HL-60 (cell line): ENCODE data around the gene NME7.
"Not testable (repeated sequence)": the region's sequence is repeated elsewhere in the genome, so short reads cannot be mapped to it uniquely, and the experiment has no call there.

Source experiments
- DNase-seq, 2 experiments: peaks; one replicate each; pipeline ENCODE4 v3.0.0-alpha.2; 2010 to 2020; ENCODE audit warnings: low read depth in 1 of 2, low spot score in 1 of 2
- H3K27ac ChIP-seq: fragments of 250-450 bp; sonication (Bioruptor Pico); replicated peaks from 2 replicates; pipeline ENCODE4 v1.5.1; 2020; ENCODE audit warnings: mild to moderate bottlenecking, moderate library complexity
- H3K27me3 ChIP-seq: fragments of 250-450 bp; sonication (Bioruptor Pico); 2 replicates; pipeline ENCODE4 v1.5.1; 2021; ENCODE audit warnings: mild to moderate bottlenecking, moderate library complexity; ENCODE audit not compliant: insufficient read depth, poor library complexity, severe bottlenecking
- H3K4me3 ChIP-seq: replicated peaks from 2 replicates; pipeline ENCODE4 v1.5.1; 2011; ENCODE audit warnings: mild to moderate bottlenecking, control low read depth, low read length; ENCODE audit not compliant: insufficient read depth
- GABPA ChIP-seq: IDR thresholded peaks from 2 replicates; pipeline ENCODE4 v1.6.1; 2012; ENCODE audit warnings: low read depth
- POLR2AphosphoS5 ChIP-seq: IDR thresholded peaks from 2 replicates; pipeline ENCODE4 v1.6.1; 2012; ENCODE audit warnings: low read depth
- SPI1 ChIP-seq: IDR thresholded peaks from 2 replicates; pipeline ENCODE4 v1.6.1; 2012; ENCODE audit warnings: low read depth, mild to moderate bottlenecking, borderline replicate concordance
- long read RNA-seq: library from polyadenylated mRNA; unstranded; transcript quantifications from one replicate; pipeline ENCODE4 v2.0.0, GENCODE V29; 2020
- TF ChIP-seq, protein P1 (sequence below): IDR thresholded peaks from one replicate; pipeline ENCODE4 v1.5.1; 2011; ENCODE audit warnings: low read length, control low read depth, inconsistent platforms; ENCODE audit not compliant: insufficient read depth
- TF ChIP-seq, protein P2 (sequence below): IDR thresholded peaks from 2 replicates; pipeline ENCODE4 v1.6.1; 2012; ENCODE audit warnings: low read depth; ENCODE audit not compliant: insufficient replicate concordance

Gene NME7, protein sequence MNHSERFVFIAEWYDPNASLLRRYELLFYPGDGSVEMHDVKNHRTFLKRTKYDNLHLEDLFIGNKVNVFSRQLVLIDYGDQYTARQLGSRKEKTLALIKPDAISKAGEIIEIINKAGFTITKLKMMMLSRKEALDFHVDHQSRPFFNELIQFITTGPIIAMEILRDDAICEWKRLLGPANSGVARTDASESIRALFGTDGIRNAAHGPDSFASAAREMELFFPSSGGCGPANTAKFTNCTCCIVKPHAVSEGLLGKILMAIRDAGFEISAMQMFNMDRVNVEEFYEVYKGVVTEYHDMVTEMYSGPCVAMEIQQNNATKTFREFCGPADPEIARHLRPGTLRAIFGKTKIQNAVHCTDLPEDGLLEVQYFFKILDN
- long read RNA-seq, transcript NME7-203 (12 exons, 1,590 nt): minor isoform, 5 of 102 reads
- long read RNA-seq, transcript NME7-201 (12 exons, 1,642 nt): major isoform, 74 of 102 reads
- long read RNA-seq, partial matches to known transcripts: 2 of 102 reads
- long read RNA-seq, other reads (novel, unspliced or antisense): 21 of 102 reads

DNA sequence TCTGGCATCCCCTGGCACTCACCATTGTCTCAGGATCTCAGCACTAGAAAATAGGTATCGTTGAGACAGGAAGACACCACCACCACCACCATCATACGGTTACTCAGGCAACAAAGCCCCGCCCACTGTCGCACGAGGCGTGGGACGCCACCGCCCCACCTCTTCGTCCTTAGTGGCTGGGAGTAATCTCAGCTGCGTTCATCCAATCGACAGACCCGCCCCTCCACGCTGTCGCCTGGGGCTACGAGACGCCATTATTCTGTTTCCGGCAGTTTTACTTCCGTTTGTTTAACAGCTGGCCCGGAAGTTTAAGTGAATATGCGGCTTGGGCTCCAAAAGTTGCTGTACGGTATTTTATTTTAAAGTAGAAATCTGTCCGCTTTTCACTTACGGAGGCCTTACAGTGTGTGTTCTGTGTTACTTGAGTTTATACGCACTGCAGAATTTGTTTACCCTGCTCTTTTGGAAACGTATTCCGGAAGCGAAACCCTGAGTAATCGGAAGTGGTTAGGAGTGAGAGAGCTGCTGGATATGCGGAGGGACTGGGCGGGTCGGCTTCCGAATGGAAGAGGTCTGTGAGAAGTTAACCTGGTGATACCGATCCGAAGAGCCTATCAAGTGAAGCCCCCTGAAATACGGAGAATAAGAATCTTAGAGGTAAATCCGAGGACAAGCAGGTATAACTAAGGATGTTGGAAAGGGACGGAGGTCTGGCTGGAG lies at the start of gene NME7, which contains the start of gene BLZF1:
NME7 (minus strand) TSS at position 112 of the 720 bp plus-strand sequence; CDS start at position 25, 87 bp downstream.
BLZF1 (plus strand) TSS at position 510 of the 720 bp plus-strand sequence. CDS start 1,328 bp downstream, outside the sequence.
- H3K27me3 ChIP-seq: no peaks in the 10 kb centered on the region
- H3K4me3 ChIP-seq: peak within 1 kb of the TSS; percentile 88
- TF ChIP-seq SPI1 (peak; percentile 29; the same call in 1 of the 2 replicates), POLR2AphosphoS5 (peak; percentile 69), GABPA (peak; percentile 96)
- TF ChIP-seq, protein P1, sequence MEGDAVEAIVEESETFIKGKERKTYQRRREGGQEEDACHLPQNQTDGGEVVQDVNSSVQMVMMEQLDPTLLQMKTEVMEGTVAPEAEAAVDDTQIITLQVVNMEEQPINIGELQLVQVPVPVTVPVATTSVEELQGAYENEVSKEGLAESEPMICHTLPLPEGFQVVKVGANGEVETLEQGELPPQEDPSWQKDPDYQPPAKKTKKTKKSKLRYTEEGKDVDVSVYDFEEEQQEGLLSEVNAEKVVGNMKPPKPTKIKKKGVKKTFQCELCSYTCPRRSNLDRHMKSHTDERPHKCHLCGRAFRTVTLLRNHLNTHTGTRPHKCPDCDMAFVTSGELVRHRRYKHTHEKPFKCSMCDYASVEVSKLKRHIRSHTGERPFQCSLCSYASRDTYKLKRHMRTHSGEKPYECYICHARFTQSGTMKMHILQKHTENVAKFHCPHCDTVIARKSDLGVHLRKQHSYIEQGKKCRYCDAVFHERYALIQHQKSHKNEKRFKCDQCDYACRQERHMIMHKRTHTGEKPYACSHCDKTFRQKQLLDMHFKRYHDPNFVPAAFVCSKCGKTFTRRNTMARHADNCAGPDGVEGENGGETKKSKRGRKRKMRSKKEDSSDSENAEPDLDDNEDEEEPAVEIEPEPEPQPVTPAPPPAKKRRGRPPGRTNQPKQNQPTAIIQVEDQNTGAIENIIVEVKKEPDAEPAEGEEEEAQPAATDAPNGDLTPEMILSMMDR: no peak
- TF ChIP-seq, protein P2, sequence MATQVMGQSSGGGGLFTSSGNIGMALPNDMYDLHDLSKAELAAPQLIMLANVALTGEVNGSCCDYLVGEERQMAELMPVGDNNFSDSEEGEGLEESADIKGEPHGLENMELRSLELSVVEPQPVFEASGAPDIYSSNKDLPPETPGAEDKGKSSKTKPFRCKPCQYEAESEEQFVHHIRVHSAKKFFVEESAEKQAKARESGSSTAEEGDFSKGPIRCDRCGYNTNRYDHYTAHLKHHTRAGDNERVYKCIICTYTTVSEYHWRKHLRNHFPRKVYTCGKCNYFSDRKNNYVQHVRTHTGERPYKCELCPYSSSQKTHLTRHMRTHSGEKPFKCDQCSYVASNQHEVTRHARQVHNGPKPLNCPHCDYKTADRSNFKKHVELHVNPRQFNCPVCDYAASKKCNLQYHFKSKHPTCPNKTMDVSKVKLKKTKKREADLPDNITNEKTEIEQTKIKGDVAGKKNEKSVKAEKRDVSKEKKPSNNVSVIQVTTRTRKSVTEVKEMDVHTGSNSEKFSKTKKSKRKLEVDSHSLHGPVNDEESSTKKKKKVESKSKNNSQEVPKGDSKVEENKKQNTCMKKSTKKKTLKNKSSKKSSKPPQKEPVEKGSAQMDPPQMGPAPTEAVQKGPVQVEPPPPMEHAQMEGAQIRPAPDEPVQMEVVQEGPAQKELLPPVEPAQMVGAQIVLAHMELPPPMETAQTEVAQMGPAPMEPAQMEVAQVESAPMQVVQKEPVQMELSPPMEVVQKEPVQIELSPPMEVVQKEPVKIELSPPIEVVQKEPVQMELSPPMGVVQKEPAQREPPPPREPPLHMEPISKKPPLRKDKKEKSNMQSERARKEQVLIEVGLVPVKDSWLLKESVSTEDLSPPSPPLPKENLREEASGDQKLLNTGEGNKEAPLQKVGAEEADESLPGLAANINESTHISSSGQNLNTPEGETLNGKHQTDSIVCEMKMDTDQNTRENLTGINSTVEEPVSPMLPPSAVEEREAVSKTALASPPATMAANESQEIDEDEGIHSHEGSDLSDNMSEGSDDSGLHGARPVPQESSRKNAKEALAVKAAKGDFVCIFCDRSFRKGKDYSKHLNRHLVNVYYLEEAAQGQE: no peak
- DNase-seq: peak; percentile 93 to 98
- peak within 1 kb of the TSS; percentile 81 for H3K27ac ChIP-seq

DNA sequence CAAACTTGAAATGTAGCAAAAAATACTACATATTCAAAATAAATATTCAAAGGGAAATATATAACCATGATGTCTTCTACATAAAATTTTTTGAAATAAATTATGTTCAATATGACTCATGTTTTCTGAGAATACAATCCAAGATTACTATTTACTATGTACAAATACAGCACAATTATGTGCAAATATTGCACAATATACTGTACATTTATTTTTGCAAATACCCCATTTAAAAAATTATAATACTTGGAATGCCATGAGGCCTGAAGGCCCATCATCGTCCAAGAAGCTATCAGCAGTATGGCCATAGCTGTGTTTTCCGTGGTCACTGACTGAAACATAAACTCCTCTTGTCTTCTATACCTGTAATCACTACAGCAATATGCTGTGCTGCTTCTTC lies 47.4 kb upstream of the NME7 start:
- no peak for TF ChIP-seq GABPA
- no peak for TF ChIP-seq SPI1
- TF ChIP-seq, protein P2: no peak

DNA sequence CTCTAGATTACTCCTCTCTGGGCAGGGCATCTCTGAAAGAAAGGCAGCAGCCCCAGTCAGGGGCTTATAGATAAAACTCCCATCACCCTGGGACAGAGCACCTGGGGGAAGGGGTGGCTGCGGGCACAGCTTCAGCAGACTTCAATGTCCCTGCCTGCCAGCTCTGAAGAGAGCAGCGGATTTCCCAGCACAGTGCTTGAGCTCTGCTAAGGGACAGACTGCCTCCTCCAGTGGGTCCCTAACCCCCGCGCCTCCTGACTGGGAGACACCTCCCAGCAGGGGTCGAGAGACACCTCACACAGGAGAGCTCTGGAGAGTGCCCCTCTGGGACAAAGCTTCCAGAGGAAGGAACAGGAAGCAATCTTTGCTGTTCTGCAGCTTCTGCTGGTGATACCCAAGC lies 40.7 kb upstream of the NME7 start:
- not testable (repeated sequence) for DNase-seq, H3K27me3 ChIP-seq, H3K4me3 ChIP-seq, H3K27ac ChIP-seq

More for the DNA sequence above, 47.4 kb upstream of the NME7 start:
- H3K4me3 ChIP-seq: no peak overlapping the region
- H3K27ac ChIP-seq: no peak overlapping the region
- no peak for DNase-seq
- no peaks in the 10 kb centered on the region for H3K27me3 ChIP-seq

DNA sequence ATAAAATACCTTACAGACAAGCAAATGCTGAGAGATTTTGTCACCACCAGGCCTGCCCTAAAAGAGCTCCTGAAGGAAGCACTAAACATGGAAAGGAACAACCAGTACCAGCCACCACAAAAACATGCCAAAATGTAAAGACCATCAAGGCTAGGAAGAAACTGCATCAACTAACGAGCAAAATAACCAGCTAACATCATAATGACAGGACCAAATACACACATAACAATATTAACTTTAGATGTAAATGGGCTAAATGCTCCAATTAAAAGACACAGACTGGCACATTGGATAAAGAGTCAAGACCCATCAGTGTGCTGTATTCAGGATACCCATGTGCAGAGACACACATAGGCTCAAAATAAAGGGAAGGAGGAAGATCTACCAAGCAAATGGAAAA lies 35.0 kb upstream of the NME7 start:
- H3K27ac ChIP-seq, DNase-seq, H3K4me3 ChIP-seq, H3K27me3 ChIP-seq: not testable (repeated sequence)

DNA sequence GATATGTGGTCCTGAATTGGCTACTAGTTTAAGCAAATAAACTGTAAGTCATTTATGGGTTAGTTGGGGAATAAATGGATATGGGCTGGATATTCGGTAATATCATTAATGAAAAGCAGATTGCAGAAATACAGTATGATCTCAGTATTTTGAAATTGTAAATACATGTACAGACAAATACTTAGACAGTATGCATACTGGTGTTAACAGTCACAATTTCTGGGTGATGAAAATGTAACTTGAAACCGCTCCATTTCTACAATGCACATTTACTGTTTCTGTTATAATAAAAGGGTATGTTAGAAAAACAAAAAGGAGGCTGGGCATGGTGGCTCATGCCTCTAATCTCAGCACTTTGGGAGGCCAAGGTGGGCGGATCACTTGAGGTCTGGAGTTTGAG lies 28.4 kb upstream of the NME7 start:
- no peak for DNase-seq
- H3K4me3 ChIP-seq: no peak overlapping the region
- H3K27me3 ChIP-seq: no peaks in the 10 kb centered on the region
- TF ChIP-seq, protein P1: no peak
- TF ChIP-seq GABPA (no peak), POLR2AphosphoS5 (no peak), SPI1 (no peak)
- TF ChIP-seq, protein P2: no peak
- H3K27ac ChIP-seq: no peak overlapping the region
